ENCODE measurements around the gene TVP23B.
"Not testable (repeated sequence)": the region's sequence is repeated elsewhere in the genome, so short reads cannot be mapped to it uniquely, and the experiment has no call there.

DNA sequence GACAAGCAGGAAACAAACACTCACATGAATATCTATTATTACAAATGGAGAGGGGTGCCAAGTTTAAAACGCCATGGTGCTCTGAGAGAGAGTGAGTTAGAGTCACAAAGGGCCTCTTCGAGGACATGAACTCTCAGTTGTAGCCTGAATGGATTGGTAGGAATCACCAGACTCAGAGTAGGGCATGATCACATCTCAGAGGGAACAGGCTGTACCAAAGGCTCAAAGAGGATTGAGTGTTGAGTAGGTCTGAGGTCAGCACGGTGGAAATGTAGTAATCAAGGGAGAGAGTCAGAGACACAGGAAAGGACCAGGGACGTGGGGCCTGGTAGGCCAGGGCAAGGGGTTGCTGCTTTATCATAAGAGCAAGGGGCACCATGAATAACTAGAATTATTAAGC is 47.6 kb upstream of the TVP23B start:
- TF ChIP-seq, protein P1, sequence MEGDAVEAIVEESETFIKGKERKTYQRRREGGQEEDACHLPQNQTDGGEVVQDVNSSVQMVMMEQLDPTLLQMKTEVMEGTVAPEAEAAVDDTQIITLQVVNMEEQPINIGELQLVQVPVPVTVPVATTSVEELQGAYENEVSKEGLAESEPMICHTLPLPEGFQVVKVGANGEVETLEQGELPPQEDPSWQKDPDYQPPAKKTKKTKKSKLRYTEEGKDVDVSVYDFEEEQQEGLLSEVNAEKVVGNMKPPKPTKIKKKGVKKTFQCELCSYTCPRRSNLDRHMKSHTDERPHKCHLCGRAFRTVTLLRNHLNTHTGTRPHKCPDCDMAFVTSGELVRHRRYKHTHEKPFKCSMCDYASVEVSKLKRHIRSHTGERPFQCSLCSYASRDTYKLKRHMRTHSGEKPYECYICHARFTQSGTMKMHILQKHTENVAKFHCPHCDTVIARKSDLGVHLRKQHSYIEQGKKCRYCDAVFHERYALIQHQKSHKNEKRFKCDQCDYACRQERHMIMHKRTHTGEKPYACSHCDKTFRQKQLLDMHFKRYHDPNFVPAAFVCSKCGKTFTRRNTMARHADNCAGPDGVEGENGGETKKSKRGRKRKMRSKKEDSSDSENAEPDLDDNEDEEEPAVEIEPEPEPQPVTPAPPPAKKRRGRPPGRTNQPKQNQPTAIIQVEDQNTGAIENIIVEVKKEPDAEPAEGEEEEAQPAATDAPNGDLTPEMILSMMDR (IDR thresholded peaks at IDR 0.05) = not testable (repeated sequence)
- TF ChIP-seq POLR2A (IDR thresholded peaks at IDR 0.05) = not testable (repeated sequence)
